Measurements from ENCODE around the gene COMT.

Gene COMT

DNA sequence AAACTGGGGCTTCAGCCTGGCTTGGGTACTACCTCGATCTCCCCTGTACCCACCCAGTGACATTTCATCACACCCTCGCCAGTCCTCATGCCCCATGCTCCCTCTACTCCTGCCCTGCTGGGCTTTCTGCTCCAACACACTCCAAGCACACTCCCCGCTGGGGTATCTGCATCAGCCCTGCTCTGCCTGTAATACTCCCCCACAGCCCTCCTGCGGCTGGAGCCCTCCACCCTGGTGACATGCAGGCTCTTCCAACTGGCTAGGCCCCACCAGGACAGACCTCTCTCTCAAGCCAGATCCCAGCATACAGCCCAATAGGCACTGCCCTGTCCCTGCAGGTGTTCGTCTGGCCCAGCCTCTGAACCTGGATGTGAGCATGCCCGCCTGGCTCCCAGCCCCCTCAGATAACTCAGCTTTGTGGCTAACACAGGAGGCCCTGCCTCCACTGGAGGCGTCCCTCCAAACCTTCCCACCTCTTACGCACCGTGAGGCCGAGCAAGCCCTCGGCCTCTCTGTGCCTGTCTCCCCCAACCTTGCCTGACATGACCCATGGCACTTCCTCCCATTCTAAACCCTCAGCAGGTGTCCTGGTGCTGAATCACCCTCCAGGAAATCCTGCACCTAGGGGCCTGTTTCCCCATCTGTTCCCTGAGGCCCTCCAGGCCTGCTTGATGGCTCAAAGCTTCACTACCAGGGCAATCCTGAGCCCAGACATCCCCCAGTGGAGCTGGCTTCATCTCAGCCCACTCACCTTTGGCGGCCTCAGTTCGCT, 33.5 kb downstream of the COMT start (continued):
- TF ChIP-seq, protein P1, sequence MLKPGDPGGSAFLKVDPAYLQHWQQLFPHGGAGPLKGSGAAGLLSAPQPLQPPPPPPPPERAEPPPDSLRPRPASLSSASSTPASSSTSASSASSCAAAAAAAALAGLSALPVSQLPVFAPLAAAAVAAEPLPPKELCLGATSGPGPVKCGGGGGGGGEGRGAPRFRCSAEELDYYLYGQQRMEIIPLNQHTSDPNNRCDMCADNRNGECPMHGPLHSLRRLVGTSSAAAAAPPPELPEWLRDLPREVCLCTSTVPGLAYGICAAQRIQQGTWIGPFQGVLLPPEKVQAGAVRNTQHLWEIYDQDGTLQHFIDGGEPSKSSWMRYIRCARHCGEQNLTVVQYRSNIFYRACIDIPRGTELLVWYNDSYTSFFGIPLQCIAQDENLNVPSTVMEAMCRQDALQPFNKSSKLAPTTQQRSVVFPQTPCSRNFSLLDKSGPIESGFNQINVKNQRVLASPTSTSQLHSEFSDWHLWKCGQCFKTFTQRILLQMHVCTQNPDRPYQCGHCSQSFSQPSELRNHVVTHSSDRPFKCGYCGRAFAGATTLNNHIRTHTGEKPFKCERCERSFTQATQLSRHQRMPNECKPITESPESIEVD (tag by site-specific recombination; IDR thresholded peaks at IDR 0.05) = no peak
- TF ChIP-seq IKZF3 (tag by site-specific recombination; IDR thresholded peaks at IDR 0.05) = no peak
- peak; percentile 44 for TF ChIP-seq GLIS2 (tag by site-specific recombination; IDR thresholded peaks at IDR 0.05)
- TF ChIP-seq YY2 (tag by site-specific recombination; IDR thresholded peaks at IDR 0.05) = no peak
- TF ChIP-seq PRDM4 (tag by site-specific recombination; IDR thresholded peaks at IDR 0.05) = no peak
- no peak for TF ChIP-seq ZNF843 (tag by site-specific recombination; IDR thresholded peaks at IDR 0.05)
- TF ChIP-seq ZNF266 (tag by site-specific recombination; IDR thresholded peaks at IDR 0.05; ENCODE audit: low read depth) = no peak
- TF ChIP-seq, protein P2, sequence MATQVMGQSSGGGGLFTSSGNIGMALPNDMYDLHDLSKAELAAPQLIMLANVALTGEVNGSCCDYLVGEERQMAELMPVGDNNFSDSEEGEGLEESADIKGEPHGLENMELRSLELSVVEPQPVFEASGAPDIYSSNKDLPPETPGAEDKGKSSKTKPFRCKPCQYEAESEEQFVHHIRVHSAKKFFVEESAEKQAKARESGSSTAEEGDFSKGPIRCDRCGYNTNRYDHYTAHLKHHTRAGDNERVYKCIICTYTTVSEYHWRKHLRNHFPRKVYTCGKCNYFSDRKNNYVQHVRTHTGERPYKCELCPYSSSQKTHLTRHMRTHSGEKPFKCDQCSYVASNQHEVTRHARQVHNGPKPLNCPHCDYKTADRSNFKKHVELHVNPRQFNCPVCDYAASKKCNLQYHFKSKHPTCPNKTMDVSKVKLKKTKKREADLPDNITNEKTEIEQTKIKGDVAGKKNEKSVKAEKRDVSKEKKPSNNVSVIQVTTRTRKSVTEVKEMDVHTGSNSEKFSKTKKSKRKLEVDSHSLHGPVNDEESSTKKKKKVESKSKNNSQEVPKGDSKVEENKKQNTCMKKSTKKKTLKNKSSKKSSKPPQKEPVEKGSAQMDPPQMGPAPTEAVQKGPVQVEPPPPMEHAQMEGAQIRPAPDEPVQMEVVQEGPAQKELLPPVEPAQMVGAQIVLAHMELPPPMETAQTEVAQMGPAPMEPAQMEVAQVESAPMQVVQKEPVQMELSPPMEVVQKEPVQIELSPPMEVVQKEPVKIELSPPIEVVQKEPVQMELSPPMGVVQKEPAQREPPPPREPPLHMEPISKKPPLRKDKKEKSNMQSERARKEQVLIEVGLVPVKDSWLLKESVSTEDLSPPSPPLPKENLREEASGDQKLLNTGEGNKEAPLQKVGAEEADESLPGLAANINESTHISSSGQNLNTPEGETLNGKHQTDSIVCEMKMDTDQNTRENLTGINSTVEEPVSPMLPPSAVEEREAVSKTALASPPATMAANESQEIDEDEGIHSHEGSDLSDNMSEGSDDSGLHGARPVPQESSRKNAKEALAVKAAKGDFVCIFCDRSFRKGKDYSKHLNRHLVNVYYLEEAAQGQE (tag by site-specific recombination; IDR thresholded peaks at IDR 0.05) = no peak

GRCh38 chr22:19975707-19976035, 34.1 kb downstream of the COMT start:
- no peaks in the 10 kb centered on the region for H3K9me3 ChIP-seq (ENCODE audit: control insufficient read depth, insufficient read depth, low read depth, low read length)
- no peaks in the 10 kb centered on the region for H3K4me1 ChIP-seq (ENCODE audit: control insufficient read depth, insufficient read depth, low read length)
- CTCF ChIA-PET = interaction anchor here (1.1 to 2.6 kb wide), 4 partner anchors 8 to 52 kb away, joined by 3 to 10 read pairs (median 6); no protein-coding TSS in a partner anchor
- no peak overlapping the region for H3K27ac ChIP-seq (ENCODE audit: extremely low read depth, low read depth, low read length)
- H3K4me3 ChIP-seq (ENCODE audit: low read depth, low read length) = no peak overlapping the region
- peaks cover 0 to 75% of the 10 kb centered on the region in 2 experiments; a peak in 1 of 3 replicates for H3K36me3 ChIP-seq (ENCODE audit: control insufficient read depth in 2 of 2, insufficient read depth in 1 of 2, low read length in 2 of 2)
- POLR2A ChIA-PET = interaction anchor here (1.2 kb wide), 3 partner anchors 10 to 38 kb away, joined by 3 to 4 read pairs (median 3); no protein-coding TSS in a partner anchor
- TF ChIP-seq SCRT2 (tag by site-specific recombination; IDR thresholded peaks at IDR 0.05) (0 out of 2 replicates have a peak, but pooled peaks have one; percentile 11), HOXC10 (CRISPR knock-in tag; IDR thresholded peaks at IDR 0.05) (no peak)

DNA sequence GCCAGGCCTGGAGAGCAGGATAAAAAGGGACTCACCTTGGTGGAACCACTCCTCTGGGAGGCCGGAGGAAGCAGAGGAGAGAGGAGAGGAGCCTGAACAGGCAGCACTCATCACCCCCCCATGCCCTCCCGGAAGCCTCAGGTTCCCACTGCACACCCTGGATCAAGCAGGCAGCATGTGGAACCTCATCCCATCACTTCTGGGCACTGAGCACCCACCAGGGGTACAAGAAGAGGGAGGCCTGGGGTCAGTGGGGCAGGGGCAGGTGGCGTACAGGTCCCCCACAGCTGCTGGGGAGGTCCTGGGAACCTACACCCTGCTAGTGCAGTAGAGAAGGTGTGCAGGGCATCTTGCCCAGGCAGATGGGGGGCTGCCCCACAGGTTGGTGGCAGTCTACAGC, 35.1 kb downstream of the COMT start:
- no peak for TF ChIP-seq ZSCAN30 (tag by site-specific recombination; IDR thresholded peaks at IDR 0.05)
- TF ChIP-seq ZNF830 (tag by site-specific recombination; IDR thresholded peaks at IDR 0.05; ENCODE audit: low read depth) = no peak
- peak; percentile 37; the same call in 1 of the 2 replicates for TF ChIP-seq GLIS1 (tag by site-specific recombination; IDR thresholded peaks at IDR 0.05)
- TF ChIP-seq GLIS2 (tag by site-specific recombination; IDR thresholded peaks at IDR 0.05) = 0 out of 2 replicates have a peak, but pooled peaks have one; percentile 49
- no peak overlapping the region for H3K27ac ChIP-seq (ENCODE audit: extremely low read depth, low read depth, low read length)
- POLR2A ChIA-PET = interaction anchor here (1.3 kb wide), 1 partner anchor 9 kb away, joined by 5 read pairs; no protein-coding TSS in a partner anchor
- CTCF ChIA-PET = no interaction called here
- H3K4me3 ChIP-seq (ENCODE audit: low read depth, low read length) = no peak overlapping the region
- H3K36me3 ChIP-seq (ENCODE audit: control insufficient read depth in 2 of 2, insufficient read depth in 1 of 2, low read length in 2 of 2) = peaks cover 0 to 75% of the 10 kb centered on the region in 2 experiments; a peak in 1 of 3 replicates
- H3K4me1 ChIP-seq (ENCODE audit: control insufficient read depth, insufficient read depth, low read length) = no peaks in the 10 kb centered on the region
- no peaks in the 10 kb centered on the region for H3K9me3 ChIP-seq (ENCODE audit: control insufficient read depth, insufficient read depth, low read depth, low read length)
